ENCODE measurements around the gene CAMK2B. TPM values are rescaled to one million over a fixed set of nuclear protein-coding genes. Genes with fewer than 3 reads are reported as not detected.

Gene CAMK2B
- total RNA-seq, 4 donors from 2014 or later: 0.50 to 2.0 (median 1.2) TPM

DNA sequence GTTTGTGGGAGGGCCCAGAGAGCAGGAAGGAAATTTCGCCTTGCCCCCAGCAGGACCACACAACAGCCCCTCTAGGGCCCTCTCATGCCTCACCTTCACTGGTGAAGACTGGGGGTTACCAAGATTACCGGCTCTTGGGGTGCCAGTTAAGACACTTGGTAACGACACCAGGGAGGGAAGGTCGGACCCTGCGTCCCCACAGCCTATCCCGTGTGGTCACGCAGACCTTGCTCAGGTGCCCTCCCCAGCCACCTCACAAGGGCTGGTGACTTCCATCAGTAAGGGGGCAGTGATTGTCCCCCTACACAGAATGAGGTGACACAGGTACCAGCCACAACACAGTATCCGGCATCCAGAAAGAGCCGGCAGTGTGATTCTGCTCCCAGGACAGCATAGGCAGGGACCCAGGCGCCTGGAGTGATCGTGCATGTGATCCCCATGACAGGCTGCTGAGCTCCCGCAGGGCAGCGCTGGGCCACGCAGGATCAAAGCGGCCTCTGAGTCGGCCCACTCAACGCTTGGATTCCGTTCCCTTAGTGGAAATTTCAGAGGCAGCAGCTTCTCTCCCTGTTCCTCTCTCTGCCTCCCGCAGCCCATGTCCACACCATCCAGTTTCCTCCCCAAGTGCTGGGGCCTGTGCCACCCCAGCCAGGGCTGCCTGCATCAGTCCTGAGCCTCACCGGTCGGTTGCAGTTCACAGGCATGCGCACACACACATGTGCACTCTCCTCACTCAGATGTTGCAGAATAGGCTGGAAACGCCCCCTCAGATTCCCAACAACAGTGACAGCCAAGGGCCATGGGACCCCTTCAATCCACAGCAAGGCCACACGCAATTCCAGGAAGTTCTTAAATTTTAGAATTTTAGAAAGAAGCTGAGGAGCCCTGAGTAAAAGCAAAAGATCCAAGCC is 35.8 kb downstream of the CAMK2B start:
- intact Hi-C loops (cut with DNase I): no loop called here
- Histone ChIP-seq H3K4me1 (peaks cover 0 to 52% (median 0%) of the 10 kb centered on the region in 4 donors), H3K27me3 (peaks cover 0 to 20% (median 0%) of the 10 kb centered on the region in 4 donors), H3K9me3 (no peaks in the 10 kb centered on the region), H3K27ac (replicated peaks in 1 of 4) (no peak overlapping the region), H3K36me3 (no peaks in the 10 kb centered on the region), H3K4me3 (no peak overlapping the region)
- TF ChIP-seq CTCF (IDR thresholded peaks at IDR 0.05): no peak
- TF ChIP-seq POLR2A (IDR thresholded peaks at IDR 0.05; ENCODE audit: low read depth): no peak
- no peak for TF ChIP-seq POLR2AphosphoS5 (IDR thresholded peaks at IDR 0.05)
- TF ChIP-seq EP300 (IDR thresholded peaks at IDR 0.05): no peak
- DNase-seq (ENCODE audit: extremely low spot score): no peak
- WGBS: 84% methylated on average over 18 of the region's 24 CpGs

- TF ChIP-seq EP300 (IDR thresholded peaks at IDR 0.05) (no peak), CTCF (IDR thresholded peaks at IDR 0.05) (no peak), POLR2AphosphoS5 (IDR thresholded peaks at IDR 0.05) (no peak), POLR2A (IDR thresholded peaks at IDR 0.05; ENCODE audit: low read depth) (no peak)
- DNase-seq (ENCODE audit: extremely low spot score): no peak
- Histone ChIP-seq H3K27ac (replicated peaks in 1 of 4) (no peak overlapping the region), H3K27me3 (peaks cover 0 to 13% (median 0%) of the 10 kb centered on the region in 4 donors), H3K4me1 (peaks cover 0 to 48% (median 0%) of the 10 kb centered on the region in 4 donors), H3K4me3 (no peak overlapping the region), H3K36me3 (no peaks in the 10 kb centered on the region), H3K9me3 (no peaks in the 10 kb centered on the region)
- intact Hi-C loops (cut with DNase I): no loop called here
- 91% methylated on average over 15 of the region's 20 CpGs for WGBS
Measured at GRCh38 chr7:44288811-44289340, 36.5 kb downstream of the CAMK2B start.

DNA sequence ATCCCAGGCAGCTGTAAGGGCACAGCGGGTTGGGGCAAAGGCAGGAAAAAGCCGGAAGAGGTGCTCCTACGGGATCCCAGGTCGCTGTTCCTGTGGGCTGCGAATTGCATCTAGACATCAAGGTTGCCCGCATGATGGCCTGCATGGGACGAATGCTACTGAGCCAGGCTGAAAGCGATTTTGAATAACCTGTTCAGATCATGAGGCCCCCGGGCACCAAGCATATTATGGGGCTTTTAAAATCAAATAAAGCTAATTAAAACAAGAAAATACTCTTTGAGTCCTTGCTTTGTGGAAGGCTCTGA is 37.1 kb downstream of the CAMK2B start:
- Histone ChIP-seq H3K27ac (replicated peaks in 1 of 4) (no peak overlapping the region), H3K4me3 (no peak overlapping the region), H3K4me1 (peaks cover 0 to 47% (median 0%) of the 10 kb centered on the region in 4 donors), H3K36me3 (no peaks in the 10 kb centered on the region), H3K27me3 (peaks cover 0 to 8% (median 0%) of the 10 kb centered on the region in 4 donors), H3K9me3 (no peaks in the 10 kb centered on the region)
- TF ChIP-seq POLR2A (IDR thresholded peaks at IDR 0.05; ENCODE audit: low read depth) (no peak), CTCF (IDR thresholded peaks at IDR 0.05) (no peak), EP300 (IDR thresholded peaks at IDR 0.05) (no peak), POLR2AphosphoS5 (IDR thresholded peaks at IDR 0.05) (no peak)
- DNase-seq (ENCODE audit: extremely low spot score): no peak
- intact Hi-C loops (cut with DNase I): no loop called here
- WGBS: 91% methylated on average over 9 of the region's 9 CpGs

- Histone ChIP-seq H3K27me3 (peaks cover 0 to 2% (median 0%) of the 10 kb centered on the region in 4 donors), H3K36me3 (no peaks in the 10 kb centered on the region), H3K4me1 (peaks cover 0 to 45% (median 0%) of the 10 kb centered on the region in 4 donors), H3K9me3 (no peaks in the 10 kb centered on the region), H3K4me3 (no peak overlapping the region), H3K27ac (replicated peaks in 1 of 4) (no peak overlapping the region)
- WGBS: 85% methylated on average over 11 of the region's 17 CpGs
- no peak for DNase-seq (ENCODE audit: extremely low spot score)
- no peak for TF ChIP-seq EP300 (IDR thresholded peaks at IDR 0.05)
- intact Hi-C loops (cut with DNase I): no loop called here
Measured at GRCh38 chr7:44287488-44288380, 37.7 kb downstream of the CAMK2B start.
